ENCODE results near the gene CTCFL. TPM values are rescaled to one million over a fixed set of nuclear protein-coding genes. Genes with fewer than 3 reads are reported as not detected.

The CTCFL gene
- total and polyA plus RNA-seq, 2 of the 13 experiments (the other 11 are each of a cell fraction or from before 2014, with no cell fraction given), result 0.04 TPM; not detected in 1

GRCh38 chr20:57562541-57563465 is 37.9 kb upstream of the CTCFL start (continued):
- TF ChIP-seq NRL (CRISPR knock-in tag; IDR thresholded peaks at IDR 0.05; ENCODE audit: borderline replicate concordance) (0 out of 2 replicates have a peak, but pooled peaks have one; percentile 30), SAFB2 (CRISPR knock-in tag; IDR thresholded peaks at IDR 0.05; ENCODE audit: borderline replicate concordance, low read depth) (peak; percentile 36; the same call in 1 of the 2 replicates), MXD4 (CRISPR knock-in tag; IDR thresholded peaks at IDR 0.05) (no peak), SKI (IDR thresholded peaks at IDR 0.05; ENCODE audit: partially characterized antibody) (no peak), CENPBD1 (CRISPR knock-in tag; IDR thresholded peaks at IDR 0.05; ENCODE audit: borderline replicate concordance, low read depth) (no peak), RFX3 (CRISPR knock-in tag; IDR thresholded peaks at IDR 0.05) (no peak), CREBL2 (CRISPR knock-in tag; IDR thresholded peaks at IDR 0.05; ENCODE audit: borderline replicate concordance) (no peak), NFE2 (CRISPR knock-in tag; IDR thresholded peaks at IDR 0.05) (no peak), IRX3 (CRISPR knock-in tag; IDR thresholded peaks at IDR 0.05; ENCODE audit: borderline replicate concordance, low read depth) (no peak)
